Activated naive CD4-positive, alpha-beta T cell treated with anti-CD3 and anti-CD28 coated beads, Interleukin-2, amount 50 U/mL, for 72 hours (primary cell): ENCODE results near the gene DLX6. TPM values are rescaled to one million over a fixed set of nuclear protein-coding genes. Genes with fewer than 3 reads are reported as not detected.

Experiments used
- ATAC-seq, 2 donors: fragments of 150-1000 bp; cut with Tn5 transposase; 2 replicates each; pipeline ENCODE4 v1.10.0; 2021; ENCODE audit warnings: mild to moderate bottlenecking in 2 of 2, moderate library complexity in 2 of 2
- DNase-seq, 2 donors: peaks; one replicate each; pipeline ENCODE4 v3.0.0; 2021 to 2022; ENCODE audit warnings: low spot score in 2 of 2
- H3K27ac Mint-ChIP-seq, 2 donors: one replicate each; pipeline ENCODE4 v1.8.0; 2022; ENCODE audit warnings: mild to moderate bottlenecking in 2 of 2, mixed read lengths in 2 of 2
- H3K36me3 Mint-ChIP-seq, 2 donors: one replicate each; pipeline ENCODE4 v1.8.0; 2022; ENCODE audit warnings: mixed read lengths in 2 of 2
- H3K9me3 Mint-ChIP-seq, 2 donors: one replicate each; pipeline ENCODE4 v1.8.0; 2022; ENCODE audit warnings: mixed read lengths in 2 of 2
- total RNA-seq, 2 donors: library from RNA; stranded (reverse); gene quantifications; one replicate each; pipeline ENCODE4 v1.2.3, GENCODE V29; 2022

The DLX6 gene
- total RNA-seq, 2 donors from 2014 or later, result not detected

DNA sequence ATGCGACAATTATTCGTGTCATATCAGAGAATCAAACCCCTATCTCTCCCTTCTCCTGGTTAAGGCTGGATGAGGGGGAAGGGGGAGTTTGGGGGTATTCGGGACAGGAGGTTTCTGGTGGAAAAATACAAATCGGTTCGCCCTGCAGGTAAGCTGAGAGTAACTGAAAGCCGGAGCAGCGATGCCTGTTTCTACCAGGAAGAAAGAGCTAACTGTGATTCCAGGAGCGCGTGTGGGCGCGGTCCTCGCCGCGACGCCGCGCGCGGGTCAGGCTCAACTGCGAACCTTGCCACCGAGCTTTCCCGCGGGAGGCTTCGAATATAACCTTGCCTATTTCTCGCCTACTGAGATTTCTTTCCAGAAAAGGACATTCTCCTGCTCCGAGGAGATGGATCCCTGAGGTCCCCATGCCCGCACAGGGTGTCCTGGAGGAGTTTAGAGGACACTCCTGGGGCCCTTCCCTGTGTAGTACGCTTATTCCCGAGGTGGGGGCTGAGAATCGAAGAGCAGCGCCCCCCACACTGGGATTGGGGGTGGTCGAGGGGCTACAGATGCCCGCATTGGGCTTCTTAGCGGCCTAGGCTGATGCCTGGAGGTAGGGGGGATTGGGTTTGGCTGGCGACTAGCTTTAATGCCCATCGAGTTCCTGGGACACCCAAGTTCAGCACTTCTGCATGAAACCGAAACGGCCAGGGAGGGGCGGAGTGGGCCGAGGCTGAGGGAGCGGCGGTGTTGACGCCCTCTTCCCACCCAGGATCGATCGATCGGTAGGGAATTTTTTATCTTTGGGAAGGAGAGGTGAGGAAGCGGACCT, 13.0 kb upstream of the DLX6 start:
- Mint-ChIP-seq H3K27ac (no peak overlapping the region), H3K9me3 (peaks cover 4 to 5% of the 10 kb centered on the region in 2 donors), H3K36me3 (peaks cover 10 to 29% of the 10 kb centered on the region in 2 donors)
- ATAC-seq, result no peak
- DNase-seq, result no peak

DNA sequence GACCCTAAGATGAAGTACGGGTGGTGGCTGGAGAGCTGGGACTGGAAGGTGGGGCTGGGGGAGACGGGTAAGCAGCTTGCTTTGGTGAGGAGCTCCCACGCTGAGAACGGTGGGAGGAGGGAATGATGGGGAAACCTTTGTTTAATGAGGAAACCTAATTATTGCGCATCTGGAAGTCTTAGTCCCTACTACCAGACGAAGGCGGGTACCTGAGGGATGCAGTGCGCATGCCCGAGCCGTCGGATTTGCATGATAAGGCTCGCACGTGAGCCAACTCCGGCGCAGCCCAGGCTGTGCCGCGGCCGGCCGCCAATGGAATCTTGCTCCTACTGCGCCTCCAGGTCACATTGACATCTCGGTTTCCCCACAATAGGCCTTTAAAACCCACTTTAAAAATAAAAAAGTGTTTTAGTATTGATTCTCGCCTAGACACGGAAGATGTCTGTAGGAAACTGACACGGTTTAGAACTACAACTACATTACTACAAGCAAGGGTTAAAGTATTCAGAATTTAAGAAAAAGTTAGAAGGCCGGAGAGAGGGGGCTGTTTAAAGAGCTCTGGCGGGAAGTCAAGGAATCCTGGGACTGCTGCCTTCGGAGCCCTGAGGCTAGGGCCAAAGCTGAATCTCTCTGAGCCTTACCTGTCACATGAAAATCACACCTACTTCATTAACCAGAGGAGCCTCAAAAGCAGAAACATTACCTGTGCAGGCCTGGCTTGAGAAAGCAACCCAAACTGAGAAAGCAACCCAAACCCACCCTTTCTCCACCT, 12.1 kb upstream of the DLX6 start:
- no peak for DNase-seq
- H3K9me3 Mint-ChIP-seq, result peaks cover 4 to 5% of the 10 kb centered on the region in 2 donors
- ATAC-seq, result no peak
- H3K27ac Mint-ChIP-seq, result no peak overlapping the region
- peaks cover 14 to 30% of the 10 kb centered on the region in 2 donors for H3K36me3 Mint-ChIP-seq

DNA sequence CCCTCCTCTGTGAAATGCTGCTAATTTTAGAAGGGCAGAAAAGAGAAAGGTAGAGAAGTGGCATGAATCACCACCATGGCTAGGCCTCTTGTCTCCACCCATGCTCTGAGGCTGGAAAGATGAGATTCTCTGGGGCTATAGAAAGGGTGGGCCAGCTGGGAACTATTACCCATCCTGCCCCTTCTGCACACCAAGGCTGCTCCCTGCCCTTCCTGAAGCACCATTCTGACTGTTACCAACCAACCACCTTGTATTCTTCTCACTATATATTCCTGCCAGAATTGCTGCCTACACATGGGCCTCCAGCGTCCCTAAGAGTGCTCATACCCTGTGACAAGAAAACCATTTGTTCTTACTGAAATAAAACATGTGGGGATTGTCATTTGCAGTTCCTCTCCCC, 11.4 kb upstream of the DLX6 start:
- H3K9me3 Mint-ChIP-seq, result peaks cover 4 to 5% of the 10 kb centered on the region in 2 donors
- DNase-seq (no peak), ATAC-seq (no peak)
- H3K27ac Mint-ChIP-seq, result no peak overlapping the region
- peaks cover 15 to 30% of the 10 kb centered on the region in 2 donors for H3K36me3 Mint-ChIP-seq

DNA sequence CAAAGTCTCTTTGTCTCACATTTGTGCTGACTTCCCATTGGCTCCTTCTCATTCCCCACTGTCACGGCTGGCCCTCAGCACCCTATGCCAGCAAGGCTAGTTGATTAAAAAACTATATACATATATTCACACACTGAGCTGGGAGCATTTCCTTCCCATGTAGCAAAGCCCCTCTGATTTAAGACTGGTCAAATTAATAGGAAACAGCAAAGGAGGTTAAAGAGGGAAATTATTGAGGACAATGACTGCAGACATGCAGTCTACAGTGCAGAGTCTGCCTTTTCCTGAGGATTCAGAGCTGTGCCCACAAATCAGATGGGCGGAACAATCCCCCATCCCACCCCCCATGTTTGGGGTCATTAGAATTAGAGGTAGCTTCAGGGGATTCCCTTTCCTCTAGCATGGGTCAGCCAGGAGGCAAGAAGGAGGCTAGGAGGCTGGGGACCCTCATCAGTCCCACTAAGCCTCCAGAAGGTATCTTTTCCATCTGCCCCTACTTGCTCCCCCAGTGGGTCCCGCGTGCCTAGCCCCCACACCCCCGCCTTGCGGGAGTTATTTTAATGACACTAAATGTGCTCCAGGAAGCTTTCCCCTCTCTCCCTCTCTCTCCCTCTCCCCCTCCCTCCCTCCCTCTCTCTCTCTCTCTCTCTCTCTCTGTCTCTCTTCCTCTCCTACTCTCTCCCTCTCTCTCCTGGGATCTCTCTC, 9.8 kb upstream of the DLX6 start:
- H3K9me3 Mint-ChIP-seq, result peaks cover 4 to 5% of the 10 kb centered on the region in 2 donors
- DNase-seq, result no peak

DNA sequence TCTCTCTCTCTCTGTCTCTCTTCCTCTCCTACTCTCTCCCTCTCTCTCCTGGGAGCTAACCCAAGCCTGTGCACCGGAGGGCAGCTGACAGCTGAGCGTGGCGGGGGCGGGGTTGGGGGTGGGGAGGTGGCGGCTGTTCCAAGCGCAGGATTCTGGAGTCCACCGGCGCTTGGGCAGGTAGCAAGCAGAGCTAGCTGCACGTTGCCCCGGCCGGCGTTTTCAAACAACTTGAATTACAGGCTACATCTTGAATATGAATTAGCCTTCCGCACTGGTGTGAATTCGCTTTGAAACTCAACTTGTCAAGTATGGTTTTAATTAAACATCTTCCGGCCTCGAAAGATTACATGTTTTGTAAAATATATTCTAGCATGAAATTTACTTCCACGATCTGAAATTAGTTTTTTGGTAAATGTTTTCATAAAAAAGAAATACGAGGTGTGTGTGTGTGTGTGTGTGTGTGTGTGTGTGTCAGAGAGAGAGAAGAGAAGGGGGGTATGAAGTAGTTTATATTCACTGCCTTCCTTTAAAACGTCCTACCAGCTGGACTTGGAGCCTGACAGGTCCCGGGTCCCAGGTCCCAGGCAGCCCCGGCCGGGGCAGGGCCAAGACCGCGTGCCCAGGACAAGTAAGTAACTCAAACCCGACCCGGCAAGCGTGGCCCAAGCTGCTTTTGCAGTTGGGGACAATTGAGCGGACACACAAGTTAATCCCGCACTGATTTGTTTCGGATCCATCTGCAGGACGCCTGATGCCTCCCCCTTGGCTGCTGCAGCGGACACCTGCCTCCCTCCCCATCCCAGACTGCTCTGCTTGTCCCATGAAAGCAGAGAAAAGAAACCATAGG, 9.0 kb upstream of the DLX6 start:
- DNase-seq (no peak), ATAC-seq (no peak)
- H3K36me3 Mint-ChIP-seq, result peaks cover 15 to 37% of the 10 kb centered on the region in 2 donors
- no peak overlapping the region for H3K27ac Mint-ChIP-seq
- peaks cover 4 to 5% of the 10 kb centered on the region in 2 donors for H3K9me3 Mint-ChIP-seq

More for the DNA sequence above, 9.8 kb upstream of the DLX6 start:
- no peak for ATAC-seq
- no peak overlapping the region for H3K27ac Mint-ChIP-seq
- peaks cover 15 to 29% of the 10 kb centered on the region in 2 donors for H3K36me3 Mint-ChIP-seq

DNA sequence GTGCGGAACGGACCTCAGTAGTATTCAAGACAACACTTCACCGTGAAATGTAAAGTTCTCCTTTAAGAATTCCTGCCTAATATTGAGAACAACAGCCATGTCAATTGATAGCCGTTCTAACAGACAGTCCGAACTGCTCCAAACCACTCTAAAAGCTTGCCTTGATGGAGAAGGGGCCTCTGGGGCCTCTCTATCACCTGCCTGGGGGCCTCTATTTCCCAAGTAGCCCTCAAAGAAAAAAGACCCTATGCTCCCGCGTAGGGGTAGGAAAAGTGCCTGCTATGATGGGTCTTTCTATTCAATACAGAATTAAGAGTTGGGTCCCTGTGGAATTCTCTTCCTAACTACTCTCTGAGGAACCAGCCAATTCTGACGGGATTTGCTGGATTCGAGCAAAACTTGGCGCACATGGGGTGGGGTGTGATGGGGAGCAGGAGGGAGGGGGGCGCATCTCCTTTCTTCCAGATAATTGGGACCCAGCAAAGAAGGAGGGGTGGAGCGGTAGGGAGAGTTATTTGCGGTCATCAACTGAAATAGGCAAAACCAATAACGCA, 8.3 kb upstream of the DLX6 start:
- no peak for DNase-seq
- no peak for ATAC-seq
- peaks cover 15 to 40% of the 10 kb centered on the region in 2 donors for H3K36me3 Mint-ChIP-seq
- H3K27ac Mint-ChIP-seq, result no peak overlapping the region
- peaks cover 4 to 5% of the 10 kb centered on the region in 2 donors for H3K9me3 Mint-ChIP-seq

DNA sequence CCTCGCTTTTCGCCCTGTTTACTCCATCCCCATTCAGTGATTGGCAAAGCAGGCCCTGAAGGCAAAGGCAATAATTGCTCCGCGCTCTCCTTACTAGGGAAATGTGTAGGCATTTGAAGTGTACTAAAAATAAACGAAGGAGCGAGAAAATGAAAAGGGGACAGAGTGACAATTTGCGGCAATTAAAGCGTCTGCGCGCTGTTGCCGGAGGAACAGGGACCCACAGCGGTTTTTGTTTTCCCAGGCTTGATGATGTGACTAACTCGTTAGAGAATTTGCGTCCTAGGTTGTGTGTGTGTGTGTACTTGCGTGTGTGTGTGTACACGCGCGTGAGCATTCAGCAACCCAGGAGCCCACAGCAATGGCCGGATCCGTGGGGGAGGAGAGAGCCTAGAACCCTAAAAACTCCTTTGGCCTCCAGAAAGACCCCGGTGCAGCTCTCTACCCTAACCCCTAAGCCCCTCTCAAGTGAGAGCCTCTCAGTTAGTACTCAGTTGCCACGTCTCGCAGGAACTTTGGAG, 7.8 kb upstream of the DLX6 start:
- ATAC-seq (no peak), DNase-seq (no peak)
- peaks cover 14 to 42% of the 10 kb centered on the region in 2 donors for H3K36me3 Mint-ChIP-seq
- H3K27ac Mint-ChIP-seq, result no peak overlapping the region
- H3K9me3 Mint-ChIP-seq, result peaks cover 4 to 5% of the 10 kb centered on the region in 2 donors

DNA sequence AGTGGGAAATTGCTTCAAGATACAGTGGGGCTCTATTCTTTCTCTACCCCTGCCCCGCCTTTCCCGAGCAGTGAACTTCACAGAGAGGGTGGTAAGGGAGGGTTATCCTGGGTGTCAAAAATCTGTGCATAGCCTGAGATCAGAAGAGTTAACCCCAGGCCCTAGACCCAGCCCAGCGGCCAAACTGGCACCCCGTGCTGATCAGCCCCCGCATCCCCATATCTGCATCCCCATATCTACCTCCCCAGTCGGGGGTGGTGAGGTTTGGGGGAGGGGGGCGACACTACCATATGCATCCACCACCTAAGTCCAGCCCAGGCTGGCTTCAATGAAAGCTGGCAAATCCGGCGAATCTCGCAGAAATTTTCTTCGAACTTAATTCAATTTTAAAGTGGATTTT, 7.0 kb upstream of the DLX6 start:
- DNase-seq, result no peak
- Mint-ChIP-seq H3K36me3 (peaks cover 6 to 42% of the 10 kb centered on the region in 2 donors), H3K27ac (no peak overlapping the region), H3K9me3 (peaks cover 2 to 3% of the 10 kb centered on the region in 2 donors)
- no peak for ATAC-seq

DNA sequence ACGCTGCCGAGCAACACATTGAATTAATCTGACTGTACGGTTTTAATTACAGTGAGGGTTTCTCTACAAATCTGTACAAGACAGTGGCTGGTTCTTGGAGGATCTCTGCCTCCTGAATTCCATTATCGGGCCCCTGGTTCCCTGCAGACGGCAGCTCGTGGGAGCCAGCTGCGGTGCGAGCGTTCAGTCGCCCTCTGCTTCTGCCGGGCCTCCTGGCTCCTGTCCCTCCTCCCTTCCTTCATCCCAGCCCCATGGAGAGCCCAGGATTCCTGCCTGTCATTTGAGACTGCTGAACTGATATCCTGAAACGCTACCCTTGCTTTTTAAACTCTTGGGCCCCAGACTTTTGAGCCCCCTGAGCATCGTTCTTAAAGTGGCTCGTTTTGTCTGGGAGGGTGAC, 6.6 kb upstream of the DLX6 start:
- H3K36me3 Mint-ChIP-seq, result peaks cover 5 to 41% of the 10 kb centered on the region in 2 donors
- no peak for ATAC-seq
- H3K9me3 Mint-ChIP-seq, result peaks cover 3% of the 10 kb centered on the region in 2 donors
- DNase-seq, result no peak
- H3K27ac Mint-ChIP-seq, result no peak overlapping the region

DNA sequence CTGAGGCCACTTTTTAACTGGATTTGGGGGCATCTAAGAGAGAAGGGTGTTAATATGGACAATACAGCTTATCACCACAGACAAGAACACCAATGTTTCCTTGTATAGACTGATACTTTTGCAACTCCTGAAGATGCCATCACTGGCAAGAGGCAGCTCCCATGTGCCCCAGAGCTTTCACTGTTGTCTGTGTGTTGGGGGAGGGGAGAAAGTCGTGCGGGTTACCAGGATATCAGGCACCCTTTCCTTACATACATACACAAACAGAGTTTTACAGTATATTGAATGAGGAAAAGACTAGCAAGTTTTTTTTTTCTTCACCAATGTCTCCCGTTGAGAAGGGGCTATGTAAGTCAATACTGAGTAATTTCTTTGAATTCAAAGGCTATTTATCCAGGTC, 4.1 kb upstream of the DLX6 start:
- DNase-seq, result no peak
- peaks cover 5 to 41% of the 10 kb centered on the region in 2 donors for H3K36me3 Mint-ChIP-seq
- H3K9me3 Mint-ChIP-seq, result peaks cover 3% of the 10 kb centered on the region in 2 donors
- no peak for ATAC-seq
- no peak overlapping the region for H3K27ac Mint-ChIP-seq

DNA sequence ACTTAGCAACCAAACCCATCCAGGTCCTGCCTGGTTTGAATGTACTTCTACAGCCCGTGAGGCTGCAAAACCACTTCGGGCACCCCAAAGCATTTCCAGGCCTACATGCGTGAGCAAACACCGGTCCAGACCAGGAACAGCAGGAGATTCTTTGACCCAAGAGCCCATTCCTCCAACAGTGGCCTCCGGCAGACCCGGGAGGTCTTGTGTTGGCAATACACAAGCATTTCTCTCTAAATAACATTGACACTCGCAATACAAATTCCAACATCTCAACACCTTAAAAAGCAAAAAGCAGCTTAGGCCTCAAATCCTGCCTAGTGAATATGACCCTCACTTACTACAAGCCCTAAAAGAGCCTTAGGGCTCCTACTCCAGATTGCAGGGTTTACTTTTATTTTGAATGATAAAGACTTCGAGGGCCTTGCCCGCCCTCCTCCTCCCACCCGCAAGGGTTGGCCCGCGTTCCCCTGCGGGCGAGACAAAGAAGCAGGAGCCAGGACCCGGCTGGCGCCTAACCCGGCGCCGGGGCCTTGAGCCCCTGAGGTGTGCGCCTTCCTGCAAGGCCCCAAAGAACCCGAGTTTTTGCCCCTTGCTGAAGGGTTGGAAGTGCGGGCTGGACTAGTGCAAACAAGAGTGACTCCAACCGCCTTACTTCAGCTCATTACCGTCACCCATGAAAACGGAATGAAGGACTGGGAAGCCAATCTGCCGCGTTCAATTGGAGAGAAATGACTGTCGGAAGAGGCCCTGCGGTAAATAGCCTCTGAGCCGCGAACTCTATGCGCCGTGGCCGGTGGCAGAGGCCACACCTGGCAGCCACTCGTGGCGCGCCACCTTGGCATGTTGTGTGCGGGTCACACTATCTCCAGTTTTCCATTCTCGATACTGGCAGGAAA, 3.4 kb upstream of the DLX6 start:
- no peak overlapping the region for H3K27ac Mint-ChIP-seq
- DNase-seq (no peak), ATAC-seq (no peak)
- peaks cover 5 to 35% of the 10 kb centered on the region in 2 donors for H3K36me3 Mint-ChIP-seq
- peaks cover 3% of the 10 kb centered on the region in 2 donors for H3K9me3 Mint-ChIP-seq

DNA sequence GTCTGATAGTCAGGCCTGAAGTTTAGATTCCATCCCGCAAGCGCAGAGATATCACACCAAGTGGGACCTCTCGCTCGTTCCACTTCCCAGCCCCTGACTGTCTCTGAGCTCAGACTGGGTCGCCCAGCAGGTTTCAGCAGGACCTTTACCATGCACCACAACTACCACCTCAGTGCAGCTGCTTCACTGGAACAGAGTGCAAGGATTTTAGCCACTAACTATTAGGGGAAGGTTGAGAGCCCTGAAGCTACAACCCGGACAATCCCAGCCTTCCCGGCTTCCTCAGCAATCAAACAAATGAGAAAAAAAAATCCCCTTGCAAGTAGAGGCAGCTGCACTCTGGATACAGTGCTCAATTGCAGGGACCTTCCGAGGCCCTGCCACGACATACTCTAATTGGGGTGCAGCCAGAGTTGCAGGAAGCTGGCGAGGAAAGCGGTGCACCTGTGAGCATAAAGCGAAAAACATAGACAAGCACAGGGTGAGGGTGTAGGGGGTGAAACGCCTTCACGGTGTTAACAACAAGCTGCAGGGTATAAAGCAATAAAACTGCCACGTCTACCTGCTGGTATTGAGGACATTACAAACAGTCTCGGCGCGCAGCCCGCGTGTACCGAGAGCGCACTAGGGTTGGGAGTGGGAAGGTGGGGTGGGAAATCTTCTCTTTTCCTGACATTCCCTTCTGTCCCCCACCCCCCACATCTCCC, 2.6 kb upstream of the DLX6 start:
- peaks cover 5 to 28% of the 10 kb centered on the region in 2 donors for H3K36me3 Mint-ChIP-seq
- no peak for ATAC-seq

DNA sequence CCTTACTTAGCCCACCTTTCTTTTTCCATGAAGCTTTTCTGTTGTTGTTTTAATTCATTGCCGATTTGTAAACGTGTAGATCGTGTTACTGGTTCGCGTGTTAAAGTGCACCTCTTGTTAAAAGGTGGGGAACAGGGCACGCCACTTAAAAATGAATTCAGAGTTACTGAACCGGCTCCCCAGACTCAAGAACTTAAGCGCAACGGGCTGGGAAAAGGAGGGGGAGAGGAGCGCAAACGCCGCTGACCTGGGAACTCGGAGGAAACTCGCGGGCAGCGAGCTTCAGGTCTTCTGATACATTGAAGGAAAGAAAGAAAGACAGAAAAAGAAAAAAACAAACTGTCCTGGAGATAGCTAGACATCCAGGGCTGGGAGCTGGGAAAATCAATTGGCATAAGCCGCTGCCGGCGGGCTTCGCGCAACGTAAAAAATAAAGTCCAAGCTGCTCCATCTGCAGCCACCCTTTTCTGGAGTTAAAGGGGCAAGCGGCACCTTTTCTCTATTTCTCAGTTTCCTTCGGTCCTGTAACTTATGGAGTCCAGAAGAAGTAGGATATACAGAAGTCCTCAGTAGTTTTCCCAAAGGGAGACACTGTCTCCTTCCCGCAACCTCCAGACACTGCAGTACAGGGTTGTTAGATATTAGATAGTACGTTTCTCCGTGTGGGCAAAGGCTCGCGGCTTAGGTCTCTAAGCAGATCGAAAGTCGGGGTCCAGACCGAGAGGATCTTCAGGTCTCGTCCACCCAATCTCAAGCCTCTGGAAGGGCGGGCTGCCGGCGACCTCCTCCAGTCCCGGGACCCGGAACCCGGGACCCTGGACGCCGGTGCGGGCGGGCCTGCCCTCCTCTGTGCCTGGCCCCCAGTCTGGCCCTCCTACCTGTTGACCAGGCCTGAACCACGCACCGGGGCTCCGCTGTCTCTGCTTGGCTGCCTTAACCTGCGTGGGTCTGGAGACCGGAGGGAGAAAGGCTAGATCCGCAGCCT, 1.8 kb upstream of the DLX6 start:
- ATAC-seq (no peak), DNase-seq (no peak)
- peak overlapping the region in 1 of 2 donors; percentile 82 for H3K27ac Mint-ChIP-seq

More for the DNA sequence above, 2.6 kb upstream of the DLX6 start:
- DNase-seq, result no peak
- peak overlapping the region in 1 of 2 donors; percentile 82 for H3K27ac Mint-ChIP-seq
- H3K9me3 Mint-ChIP-seq, result peaks cover 3% of the 10 kb centered on the region in 2 donors

More for the DNA sequence above, 1.8 kb upstream of the DLX6 start:
- H3K9me3 Mint-ChIP-seq, result peaks cover 3% of the 10 kb centered on the region in 2 donors
- peaks cover 0 to 28% of the 10 kb centered on the region in 2 donors for H3K36me3 Mint-ChIP-seq
